GM18909 (cell line): ENCODE measurements around the gene PTP4A1.

ENCODE experiments used
- ATAC-seq: cut with Tn5 transposase; IDR thresholded peaks from one replicate; pipeline ENCODE4 v1.9.1; 2021; ENCODE audit warnings: mild to moderate bottlenecking; ENCODE audit not compliant: unreplicated experiment, poor library complexity

Gene PTP4A1

DNA sequence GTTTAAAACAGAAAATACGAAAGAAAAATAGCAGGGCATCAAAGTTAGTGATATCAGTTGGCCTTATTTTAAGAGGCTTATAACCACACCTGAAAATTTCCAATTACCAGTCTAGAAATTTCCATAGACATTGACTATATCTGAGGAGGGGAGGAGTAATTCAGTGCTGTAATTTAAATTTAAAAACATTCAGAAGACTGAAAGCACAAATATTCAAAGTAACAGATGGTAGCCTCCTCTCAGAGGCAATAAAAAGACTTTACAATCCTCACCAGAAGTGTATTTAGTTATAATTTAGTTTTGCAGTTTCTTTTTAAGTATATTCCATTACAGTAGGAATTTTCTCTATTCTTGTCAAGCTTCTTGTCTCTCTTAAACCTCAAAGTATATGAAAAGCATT, 18.4 kb upstream of the PTP4A1 start:
- no peak for ATAC-seq

DNA sequence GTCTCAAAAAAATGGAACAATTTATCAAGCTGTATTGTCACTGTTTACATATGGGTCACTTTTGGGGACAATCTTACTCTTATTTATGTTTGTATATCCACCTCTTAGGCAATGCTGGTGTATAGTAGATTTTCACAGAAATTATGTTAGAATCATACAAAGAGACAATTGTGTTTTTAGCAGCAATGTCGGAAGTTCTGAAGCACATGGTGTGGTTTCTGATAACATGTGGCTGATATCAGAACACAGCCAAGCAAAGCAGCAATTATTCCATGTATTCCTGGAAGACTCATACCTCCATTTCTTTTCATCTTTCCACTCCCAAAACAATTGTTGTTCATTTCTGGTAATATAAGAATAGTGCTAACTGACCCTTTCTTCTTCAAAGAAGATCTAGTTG, 17.5 kb upstream of the PTP4A1 start:
- no peak for ATAC-seq

DNA sequence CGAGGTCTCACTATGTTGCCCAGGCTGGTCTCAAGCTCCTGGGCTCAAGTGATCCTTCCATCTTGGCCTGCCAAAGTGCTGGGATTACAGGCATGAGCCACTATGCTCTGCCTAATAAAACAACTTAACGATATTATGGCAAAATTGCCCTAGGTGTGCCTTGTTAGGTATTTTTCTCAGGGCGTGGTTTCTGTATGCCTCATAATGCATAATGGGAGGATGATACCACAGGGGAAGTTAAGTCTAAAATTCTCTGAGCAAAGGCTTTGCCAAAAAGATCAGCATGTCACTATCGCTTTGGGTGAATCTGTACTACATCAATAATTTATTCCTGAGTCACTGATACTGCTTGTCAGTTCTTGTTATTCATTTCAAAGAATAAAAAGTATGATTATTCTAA, 15.9 kb upstream of the PTP4A1 start:
- no peak for ATAC-seq

DNA sequence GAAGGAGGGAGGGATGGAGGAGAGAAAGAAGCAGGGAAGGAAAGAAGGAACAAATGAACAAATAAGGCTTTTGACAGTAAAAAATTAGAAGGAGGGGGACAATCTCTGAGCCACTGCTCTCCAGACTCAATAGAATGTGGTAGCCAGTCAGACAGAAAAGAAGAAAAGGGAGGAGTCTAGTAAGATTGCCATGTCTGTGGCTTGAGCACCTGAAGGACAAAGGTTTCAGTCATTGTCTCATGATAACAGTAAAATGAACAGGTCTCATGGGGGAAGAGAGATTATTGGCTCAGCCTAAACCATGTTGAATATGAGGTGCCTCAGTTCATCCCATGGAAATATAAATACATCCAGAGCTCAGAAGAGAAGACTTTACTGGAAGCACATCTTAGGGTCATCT, 14.0 kb upstream of the PTP4A1 start:
- ATAC-seq: peak; percentile 66

DNA sequence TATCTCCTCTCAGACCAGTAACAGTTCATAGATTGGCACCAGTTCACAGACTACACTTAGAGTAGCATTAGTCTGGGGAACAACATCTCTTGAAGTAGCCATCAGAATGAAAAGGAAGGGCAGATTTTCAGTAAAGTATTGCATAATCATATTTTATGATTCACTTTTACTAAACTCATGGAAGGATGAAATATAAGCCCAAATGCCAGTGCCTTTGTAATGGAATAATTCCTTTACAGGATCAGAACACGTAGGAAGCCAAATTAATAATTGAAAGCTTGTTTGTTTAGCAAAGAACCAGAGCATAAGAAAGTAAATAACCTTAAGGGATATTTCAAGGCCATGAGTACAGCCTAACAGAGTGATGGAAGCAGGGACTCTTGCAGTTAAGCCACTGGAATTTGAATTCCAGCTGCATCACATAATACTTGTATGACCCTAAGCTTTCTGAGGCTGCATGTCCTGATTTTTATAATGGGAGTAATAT, 11.4 kb upstream of the PTP4A1 start:
- ATAC-seq: no peak

DNA sequence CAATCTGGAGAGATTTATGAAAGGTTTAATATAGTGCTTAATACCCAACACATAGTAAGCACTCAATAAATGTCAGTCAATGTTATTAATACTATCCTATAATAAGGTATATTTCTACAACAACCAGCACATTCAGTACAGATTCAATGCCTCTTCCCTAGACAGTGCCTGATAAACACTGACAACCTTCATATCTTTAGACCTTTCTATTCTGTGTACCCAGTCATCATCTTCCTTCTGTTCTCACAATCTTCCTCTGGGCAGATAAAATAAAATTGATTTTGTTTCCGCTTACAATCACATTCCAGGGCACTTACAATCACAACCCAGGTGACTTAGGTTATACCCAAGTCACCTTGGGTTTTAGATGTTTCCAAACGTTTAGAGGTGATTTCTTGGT, 11.0 kb upstream of the PTP4A1 start:
- no peak for ATAC-seq

DNA sequence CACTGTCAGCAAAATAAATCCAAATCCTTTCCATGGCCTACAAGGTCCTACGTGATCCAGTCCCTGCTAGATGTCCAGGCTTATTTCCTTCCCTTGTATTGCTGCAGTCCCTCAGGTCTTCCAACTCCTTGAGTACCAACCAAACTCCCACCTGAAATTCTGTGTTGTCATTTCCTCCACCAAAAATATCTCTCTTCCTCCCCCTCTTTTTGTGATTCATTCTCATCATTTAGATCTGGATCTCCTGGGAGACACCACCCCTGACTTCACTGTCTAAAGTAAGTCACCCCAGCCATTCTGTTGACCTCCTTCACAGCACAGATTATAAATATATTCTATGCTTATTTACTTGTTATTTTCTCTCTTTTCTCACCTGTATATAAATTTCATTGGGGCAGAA, 9.0 kb upstream of the PTP4A1 start:
- ATAC-seq: no peak

DNA sequence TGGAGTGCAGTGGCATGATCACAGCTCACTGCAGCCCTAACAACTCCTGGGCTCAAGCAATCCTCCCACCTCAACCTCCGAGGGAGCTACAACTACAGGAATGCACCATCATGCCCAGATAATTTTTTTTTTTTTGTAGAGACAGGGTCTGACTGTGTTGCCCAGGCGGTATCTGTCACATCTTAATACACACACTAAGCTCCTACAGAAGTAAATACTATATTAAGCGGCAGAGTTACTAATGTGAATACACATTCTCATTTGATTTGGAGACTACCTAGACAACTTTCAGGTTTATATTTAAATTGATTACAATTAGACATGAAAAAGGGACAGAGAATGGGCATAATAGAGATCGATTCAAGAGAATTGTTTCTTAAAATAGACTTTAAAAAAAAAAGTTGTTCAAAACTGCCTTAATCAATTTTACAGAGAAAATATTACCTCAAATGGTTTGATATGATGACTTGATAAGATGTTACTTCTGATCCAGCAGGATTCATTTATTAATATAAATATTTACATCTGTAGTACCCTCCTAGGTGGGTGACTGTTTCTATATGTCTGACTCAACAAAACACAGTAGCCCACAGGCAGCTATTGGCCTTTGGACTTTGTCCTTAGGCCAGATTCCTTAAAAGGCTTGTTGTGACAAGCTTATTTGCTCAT, 7.1 kb upstream of the PTP4A1 start:
- no peak for ATAC-seq

DNA sequence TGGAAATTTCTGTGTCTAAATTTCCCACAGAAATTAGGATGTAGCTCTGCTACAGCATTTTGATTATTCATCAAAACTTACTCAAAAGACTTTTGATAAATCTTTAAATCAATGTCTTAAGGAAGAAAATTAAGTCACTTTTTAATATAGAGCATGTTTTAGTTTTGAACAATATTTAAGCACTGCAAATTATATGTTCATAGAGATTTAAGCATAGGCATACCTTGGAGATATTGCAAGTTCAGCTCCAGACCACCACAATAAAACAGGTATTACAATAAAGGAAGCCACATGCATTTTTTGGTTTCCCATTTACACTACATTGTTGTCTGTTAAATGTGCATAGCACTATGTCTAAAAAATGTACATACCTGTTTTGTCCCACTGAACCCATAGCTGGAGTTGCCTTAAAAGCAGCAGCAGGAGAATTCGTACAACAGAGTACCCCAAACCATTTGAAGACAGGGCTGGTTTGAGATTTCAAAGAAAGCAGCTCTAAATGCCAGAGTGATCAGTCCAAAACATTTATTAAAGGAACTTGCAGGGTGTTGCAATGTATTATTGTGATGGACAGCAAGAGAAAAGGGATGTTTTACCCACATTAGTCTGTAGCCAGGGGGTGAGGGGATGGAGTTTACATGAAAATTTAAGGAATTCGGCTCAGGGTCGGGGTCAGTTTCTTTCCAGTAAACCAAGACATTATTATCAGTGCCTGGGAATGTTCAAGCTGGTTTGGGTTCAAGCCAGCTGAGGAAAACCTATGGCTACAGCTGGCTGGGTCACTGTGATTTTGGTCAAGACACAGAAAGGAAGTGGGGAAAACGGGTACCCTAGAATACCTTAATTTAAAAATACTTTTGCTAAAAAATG, 6.3 kb upstream of the PTP4A1 start:
- no peak for ATAC-seq

DNA sequence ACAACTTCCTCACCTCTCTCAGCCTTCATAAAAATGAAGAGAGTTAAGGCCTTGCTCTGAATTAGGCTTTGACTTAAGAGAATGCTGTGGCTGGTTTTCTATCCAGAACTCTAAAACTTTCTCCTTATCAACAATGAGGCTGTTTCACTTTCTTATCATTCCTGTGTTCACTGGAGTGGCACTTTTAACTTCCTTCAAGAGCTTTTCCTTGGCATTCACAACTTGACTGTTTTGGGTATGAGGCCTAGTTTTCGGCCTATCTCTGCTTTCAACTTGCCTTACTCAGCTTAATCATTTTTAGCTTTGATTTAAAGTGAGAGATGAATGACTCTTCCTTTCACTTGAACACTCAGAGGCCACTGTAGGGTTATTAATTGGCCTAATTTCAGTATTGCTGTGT, 4.3 kb upstream of the PTP4A1 start:
- no peak for ATAC-seq

DNA sequence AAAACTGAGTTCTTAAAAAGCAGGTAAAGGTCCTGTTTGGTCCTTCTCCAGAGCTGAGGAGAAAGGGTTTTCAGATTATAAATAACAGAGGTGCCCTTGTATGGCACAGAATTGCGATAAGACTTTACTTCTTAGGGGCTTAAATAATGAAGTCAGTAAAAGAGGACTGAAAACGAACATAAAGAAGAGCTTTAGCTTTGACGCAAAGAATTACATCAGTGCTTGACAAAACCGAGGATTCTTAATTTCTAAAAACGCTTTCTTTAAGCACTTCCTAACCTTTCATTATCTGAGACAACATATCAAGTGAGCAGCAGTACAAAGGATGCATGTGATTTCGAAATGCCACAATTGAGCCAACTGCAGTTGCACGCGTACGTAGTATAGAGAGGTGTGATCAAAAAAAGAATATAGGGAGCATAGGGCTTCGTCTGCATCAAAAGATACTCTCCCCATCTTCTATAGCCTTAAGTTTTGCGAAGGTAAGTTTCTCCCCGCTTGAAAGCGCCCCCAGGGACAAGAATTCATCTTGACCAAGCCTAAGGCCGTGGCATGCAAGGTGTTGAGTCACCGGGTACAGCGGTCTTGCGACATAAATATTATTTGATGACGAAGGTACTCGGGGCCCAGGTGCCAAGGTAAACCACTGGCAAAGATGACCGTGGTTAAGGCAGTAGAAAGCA, 778 bp upstream of the PTP4A1 start:
- ATAC-seq: peak; percentile 16

DNA sequence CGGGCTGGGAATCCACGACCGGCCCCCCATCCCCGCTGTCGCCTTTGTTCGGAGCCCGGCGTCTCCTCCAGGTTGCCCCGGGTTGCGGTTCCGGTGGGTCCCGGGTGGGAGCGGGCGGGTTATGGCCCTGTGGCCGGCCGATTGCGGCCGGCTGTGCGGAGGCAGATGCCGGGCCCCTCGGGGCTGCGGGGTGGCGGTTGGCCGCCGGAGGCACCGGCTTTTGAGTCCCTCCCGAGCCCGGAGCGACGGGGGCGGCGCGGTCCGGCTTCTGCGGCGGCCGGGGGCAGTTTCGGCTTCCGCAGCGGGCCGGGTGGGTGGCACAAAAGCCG, 431 bp downstream of the PTP4A1 start:
- peak; percentile 1 for ATAC-seq

DNA sequence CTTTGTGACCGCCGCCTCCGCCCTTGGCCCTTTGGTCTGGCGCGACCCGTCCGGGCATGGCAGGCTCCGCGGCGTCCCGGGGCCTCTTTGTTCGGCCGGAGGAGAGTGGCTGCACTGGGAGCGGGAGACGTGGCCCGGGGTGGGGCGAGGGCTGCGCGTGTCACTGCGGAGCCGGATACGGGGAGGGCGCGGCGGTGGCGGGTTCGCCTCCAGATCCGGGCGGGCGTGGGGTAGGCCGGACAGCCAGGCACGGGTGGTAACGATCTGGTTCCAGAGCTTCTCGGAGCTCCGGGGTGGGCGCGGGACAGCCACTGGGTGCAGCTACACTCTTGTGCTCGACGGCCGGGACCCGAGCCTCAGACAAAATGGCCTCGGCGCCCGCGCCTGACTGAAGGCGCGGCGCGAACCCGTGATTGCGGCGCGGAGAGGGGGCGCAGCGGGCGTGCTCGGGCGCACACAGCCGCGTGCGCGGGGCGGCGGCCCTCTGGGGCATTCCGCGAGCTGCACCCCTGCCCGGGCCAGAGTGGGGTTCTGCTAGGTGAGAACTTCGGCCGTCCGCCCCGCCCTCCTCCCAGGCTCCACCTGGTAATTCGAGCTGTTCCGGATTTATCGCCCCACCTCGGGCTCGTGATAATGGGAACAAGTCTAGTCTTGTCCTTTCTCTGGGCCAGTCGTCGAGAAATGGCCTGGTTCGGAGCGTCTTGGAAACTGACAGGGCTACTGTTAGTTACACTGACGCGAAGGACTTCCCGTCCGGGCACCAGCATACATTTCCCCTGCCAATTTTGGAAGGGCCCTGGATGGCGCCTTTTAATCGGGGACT, 1.0 kb downstream of the PTP4A1 start:
- ATAC-seq: peak; percentile 54

DNA sequence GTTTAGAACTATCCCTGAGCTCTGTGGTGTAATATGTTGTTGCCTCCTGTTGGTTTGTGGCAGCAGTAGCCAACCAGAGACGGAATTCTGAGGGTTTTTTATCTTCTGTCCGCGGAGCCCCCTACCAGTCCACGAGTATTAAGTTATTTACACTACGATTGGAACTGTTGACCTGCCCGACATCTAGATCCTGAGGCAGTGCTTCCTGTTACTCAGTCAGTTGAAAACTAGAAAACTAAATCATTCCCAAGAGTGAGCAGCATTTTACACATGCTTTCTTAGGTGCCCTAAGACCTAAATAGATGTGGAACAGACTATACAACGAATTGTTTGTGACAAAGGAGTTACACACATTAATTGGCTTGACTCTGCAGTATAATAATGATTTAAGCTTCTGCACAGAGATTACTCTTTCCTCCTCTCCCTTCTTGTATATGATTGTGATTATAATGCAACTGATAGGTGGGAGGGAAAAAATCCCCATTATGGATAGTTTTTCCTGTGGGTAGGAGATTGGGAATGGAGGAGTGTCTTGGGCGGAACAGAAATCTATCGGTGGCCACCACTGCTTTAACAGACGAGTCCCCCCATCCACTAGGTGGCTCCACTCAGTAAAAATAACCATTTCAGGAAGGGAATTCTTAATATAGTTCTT, 1.7 kb downstream of the PTP4A1 start:
- no peak for ATAC-seq

DNA sequence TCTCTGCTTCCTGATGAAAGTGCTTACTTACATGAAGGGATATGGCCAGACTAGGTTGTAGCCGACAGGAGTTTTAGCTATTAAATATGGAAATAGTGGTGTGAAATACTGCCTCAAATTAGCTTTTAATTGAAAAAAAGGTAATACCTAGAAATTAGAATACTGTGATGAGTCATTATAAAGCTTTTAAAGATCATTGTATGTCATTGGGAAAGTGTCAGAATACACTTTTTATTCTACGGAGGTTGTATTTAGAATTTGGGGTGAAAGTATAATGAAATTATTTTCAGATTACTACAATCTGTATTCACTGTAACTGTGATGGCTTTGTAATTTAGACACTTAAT, 2.2 kb downstream of the PTP4A1 start:
- ATAC-seq: no peak

DNA sequence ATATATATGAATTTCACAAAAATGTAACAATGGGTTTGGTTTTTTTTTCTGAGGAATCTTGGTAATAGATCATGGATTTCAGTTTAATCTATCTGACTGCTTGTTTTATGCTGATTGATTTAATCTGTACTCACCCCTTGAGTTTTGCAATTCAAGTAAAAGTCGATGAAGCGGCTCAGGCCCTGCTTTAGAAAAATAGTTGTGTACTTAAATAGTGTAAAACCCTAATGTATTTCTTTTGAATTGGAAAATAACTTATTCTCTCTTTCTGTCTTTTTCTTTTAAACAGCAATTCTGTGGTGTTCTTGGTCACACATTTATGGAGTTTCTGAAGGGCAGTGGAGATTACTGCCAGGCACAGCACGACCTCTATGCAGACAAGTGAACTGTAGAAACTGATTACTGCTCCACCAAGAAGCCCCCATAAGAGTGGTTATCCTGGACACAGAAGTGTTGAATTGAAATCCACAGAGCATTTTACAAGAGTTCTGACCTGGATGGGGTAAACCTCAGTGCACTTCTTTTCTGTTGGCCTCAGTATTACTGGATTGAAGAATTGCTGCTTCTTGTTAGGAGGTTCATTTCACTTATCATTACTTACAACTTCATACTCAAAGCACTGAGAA, 4.0 kb downstream of the PTP4A1 start:
- ATAC-seq: no peak

DNA sequence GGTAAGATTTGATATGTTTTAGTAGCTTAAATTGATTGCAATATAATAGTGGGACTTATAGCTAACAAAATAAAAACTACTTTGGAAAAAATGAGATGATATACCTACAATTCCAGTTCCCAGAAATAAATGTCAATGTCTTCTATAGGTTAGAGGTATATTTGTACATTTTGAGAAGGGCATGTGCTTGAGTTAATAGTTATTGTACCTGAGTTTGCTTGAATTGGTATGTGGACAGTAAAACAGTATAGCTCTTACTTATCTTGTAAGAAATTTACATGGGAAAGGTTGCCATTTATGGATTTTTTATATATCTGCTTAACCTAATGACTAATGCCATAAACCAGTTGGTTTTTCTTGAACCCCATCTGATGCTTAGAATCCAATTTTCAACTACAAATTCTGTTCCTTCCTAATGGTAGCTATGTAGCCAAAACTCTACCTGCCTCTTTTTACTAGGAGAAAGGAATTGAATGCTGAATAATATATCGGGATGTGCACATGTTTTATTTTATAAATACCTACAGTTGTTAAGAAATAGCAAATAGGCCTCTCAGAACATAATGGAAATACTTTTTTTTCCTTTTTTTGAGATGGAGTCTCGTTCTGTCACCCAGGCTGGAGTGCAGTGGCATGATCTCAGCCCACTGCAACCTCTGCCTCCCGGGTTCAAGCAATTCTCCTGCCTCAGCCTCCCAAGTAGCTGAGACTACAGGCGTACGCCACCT, 4.9 kb downstream of the PTP4A1 start:
- ATAC-seq: no peak

DNA sequence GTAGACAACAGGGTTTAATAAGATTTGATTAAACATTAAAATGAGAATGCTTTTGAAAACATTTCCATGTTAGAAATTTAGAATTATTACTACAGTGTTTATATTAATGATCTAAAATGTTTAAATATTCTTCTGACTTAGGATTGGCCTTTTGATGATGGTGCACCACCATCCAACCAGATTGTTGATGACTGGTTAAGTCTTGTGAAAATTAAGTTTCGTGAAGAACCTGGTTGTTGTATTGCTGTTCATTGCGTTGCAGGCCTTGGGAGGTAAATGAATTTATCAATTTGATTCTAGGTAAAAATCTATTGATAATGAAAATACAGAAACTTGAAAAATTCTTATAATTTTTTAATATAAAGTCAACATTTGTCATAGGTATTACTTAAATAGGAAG, 6.5 kb downstream of the PTP4A1 start:
- no peak for ATAC-seq
